GM19324 (cell line): ENCODE measurements around the gene MACF1.
A peak's percentile ranks its signal among the peaks of the same experiment; 100 is the strongest.

Experiments used
- ATAC-seq: cut with Tn5 transposase; IDR thresholded peaks from one replicate; pipeline ENCODE4 v1.9.1; 2021; ENCODE audit warnings: mild to moderate bottlenecking, moderate library complexity; ENCODE audit not compliant: unreplicated experiment, low FRiP score

MACF1 gene

DNA sequence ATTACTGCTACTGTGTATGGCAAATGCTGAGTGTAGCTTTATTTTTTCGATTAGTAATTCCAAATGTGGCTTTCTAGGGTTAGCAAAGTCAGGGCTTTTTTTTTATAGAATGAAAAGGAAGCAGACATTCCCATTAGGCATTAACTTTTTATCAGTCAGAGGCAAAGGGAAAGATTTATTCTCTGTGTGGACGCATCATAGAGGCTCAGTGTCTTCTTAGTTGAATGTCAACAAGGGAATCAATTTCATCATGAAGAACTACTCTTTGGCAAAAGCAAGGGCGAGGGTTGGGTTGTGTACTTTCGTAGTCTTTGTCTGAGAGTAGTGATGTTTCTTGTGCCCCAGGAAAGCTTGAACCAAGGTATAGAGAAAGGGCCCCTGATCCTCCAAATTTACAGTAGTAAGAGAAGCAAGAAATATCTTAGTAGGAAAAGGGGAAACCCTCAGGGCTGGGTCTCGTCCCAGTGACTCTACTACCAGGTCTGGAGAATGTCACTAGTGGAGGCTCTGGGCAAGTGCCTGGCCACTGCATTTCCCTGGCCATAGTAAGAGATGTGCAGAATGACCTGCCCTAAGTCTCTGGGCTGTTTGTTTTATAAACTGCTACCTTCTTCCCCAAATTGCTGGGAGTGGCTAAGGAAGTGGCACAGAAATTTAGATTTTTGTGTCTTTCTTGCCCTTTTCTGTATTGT, 30.0 kb upstream of the MACF1 start:
- no peak for ATAC-seq

DNA sequence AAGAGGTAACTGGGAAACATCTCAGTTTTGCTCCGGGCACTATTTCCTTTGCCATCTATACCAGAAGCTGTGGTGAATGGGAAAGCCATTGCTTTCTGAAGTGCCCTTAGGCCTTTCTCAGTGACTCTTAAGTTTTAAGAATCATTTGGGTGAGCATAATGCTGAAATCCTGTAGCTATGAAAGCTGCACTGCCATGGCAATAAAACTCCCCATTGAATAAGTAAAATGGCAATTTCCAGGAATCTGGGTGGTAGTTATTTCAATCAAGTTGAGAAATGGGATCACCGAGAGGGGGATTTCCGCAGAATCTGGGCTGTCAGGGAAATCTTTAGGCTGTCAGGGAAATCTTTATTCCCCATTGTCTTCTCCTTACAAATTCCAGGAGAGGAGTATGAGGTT, 26.8 kb upstream of the MACF1 start:
- no peak for ATAC-seq

DNA sequence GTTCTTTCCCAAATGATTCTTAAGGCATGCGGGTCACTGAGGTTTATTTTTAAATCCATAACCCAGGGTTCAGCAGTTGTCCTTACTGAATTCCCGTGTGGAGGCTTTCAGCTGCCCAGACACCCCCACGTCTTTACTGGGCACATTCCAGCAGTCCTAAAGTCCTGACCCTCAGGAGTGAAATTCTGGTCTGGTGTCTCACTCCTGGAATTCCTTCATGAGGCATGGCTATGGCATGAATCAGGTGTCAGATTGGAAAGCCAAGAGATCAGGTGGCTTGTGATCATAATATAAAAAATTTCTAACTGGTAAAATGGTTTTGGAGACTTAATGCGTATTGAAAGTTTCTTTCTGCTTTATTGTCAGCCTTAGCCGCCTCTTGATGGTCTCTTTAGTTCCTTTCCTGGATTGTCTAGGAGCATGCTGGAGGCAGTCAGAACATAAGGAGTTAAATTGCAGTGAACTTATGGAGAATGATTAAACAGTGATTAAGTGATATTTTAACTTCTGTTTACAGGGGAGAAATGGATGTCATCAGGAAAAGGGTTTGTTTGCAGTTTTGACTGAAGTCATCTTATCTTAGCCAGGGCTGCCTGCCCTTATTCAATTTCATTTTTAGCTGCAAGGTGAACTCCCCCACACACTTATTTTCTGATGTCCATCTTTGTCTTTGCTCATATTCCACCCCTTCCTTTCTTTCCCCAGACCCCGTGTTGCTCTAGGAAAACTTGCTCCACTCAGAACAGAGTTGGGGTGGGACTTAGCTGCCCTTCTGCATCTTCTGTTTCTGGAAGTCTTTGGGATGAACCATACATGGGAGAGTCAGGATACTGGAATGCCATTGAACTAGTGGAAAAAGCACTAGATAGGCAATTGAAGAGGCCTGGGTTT, 25.7 kb upstream of the MACF1 start:
- ATAC-seq: no peak

DNA sequence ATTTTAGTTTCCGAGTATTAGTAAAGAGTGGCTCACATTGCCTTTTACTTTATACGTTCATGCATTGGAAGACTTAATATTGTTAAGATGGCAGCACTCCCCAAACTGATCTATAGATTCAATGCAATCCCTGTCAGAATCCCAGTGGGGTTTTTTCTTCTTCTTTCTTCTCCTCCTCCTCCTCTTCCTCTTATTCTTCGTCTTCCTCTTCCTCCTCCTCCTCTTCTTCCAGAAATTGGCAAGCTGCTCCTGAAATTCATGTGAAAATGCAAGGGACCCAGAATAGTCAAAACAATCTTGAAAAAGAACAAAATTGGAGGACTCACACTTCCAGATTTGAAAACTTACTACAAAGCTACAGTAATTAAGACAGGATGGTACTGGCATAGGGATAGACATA, 23.2 kb upstream of the MACF1 start:
- ATAC-seq: no peak

DNA sequence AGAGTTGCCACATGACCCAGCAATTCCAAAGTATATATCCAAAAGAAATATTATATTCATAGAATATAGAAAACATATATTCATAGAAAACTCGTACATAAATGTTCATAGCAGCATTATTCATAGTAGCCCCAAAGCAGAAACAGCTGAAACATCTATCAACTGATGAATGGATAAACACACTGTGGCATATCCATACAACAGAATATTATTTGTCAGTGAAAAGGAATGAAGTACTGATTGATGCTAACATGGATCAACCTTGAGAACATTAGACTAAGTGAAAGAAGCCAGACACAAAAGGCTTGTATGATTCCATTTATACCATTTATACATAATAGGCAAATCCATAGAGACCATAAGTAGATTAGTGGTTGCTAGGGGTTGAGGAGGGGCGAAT, 21.7 kb upstream of the MACF1 start:
- no peak for ATAC-seq

DNA sequence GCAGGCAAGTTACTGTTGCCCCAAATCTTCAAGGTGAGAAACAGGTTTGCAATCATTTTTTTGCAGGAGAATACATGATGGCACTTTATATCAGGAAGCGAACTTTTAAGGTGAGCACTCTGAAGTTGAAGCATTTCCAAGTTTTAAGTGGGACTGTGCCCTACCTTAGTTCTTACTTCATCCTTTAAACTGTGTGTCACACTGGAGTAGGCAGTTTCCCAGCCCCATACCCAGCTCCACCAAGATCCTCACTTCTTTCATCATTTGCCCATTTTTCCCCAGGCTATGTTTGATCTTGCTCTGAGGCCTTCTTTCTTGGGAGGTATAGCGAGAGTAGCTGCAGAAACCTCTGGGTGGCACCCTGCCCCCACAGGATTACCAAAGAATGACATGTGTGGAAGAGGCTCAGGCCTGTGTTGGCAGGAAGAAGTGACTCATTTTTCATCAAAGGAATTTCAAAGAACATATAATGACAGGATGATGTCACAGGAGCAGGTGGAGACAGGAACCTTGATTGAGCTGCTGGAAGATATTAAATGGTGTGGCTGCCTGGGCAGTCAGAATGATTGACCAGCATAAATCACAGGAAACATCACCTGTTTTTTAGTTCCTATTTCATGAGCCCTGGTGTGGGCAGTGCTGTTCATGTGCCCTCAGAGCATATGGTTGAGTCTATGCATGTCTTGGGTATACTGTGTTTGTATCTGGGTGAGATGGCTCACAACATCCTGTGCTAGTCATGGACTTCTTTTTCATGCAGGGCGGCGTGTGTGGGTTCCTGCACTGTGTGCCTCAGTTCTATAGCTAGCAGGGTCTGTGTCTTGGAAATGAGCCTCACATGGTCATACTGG, 20.8 kb upstream of the MACF1 start:
- ATAC-seq: peak; percentile 52

DNA sequence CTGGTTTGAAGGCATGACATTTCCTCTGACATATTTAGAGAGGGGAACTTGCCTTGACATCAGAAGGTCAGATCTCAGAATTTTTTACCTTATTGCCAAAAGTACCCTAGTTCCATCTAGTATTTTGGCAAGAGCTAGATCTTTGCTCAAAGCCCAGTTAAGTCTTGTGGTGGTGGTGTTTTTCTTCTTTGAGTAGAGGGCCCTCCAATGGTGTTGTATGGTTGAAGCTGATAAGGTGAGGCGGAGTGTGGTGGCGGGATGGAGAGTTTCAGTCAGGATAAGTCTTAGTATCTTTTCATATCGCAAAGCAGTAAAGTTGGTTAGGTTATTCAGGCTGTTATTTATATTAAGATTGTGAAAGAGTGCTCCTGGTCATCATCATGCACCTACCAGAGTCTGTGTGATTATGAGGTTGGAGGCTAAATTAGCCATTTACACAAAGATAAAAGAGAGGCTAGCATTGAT, 20.1 kb upstream of the MACF1 start:
- no peak for ATAC-seq

DNA sequence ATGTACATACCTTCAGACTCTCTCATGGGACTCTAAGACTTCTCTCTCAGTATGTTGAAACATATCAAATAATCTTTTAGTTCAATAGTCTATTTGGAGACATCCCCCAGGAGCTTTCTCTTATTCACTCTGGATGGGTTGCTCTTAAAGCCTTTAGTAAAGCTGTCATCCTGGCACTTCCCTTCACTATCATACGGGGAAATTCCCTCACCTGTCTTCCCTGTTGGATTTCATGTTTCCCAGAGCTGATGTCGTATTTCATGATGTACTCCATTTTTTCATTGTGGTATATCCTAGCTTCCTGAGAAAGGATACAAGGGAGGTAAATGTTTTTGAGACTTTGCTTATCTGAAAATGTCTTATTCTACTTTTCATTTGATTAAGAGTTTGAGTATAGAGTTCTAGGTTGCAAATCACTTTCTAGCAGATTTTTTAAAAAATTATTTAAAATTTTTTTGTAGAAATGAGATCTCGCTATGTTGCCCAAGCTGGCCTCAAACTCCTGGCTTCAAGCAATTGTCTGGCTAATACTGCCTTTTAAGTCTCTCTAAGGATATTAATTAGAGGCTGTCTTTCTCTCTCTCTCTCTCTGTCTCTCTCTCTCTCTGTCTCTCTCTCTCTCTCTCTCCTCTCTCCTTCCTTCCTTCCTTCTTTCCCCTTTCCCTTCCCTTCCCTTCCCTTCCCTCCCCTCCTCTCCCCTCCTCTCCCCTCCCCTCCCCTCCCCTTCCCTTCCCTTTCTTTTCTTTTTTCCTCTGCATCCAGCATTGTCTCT, 17.0 kb upstream of the MACF1 start:
- ATAC-seq: no peak

DNA sequence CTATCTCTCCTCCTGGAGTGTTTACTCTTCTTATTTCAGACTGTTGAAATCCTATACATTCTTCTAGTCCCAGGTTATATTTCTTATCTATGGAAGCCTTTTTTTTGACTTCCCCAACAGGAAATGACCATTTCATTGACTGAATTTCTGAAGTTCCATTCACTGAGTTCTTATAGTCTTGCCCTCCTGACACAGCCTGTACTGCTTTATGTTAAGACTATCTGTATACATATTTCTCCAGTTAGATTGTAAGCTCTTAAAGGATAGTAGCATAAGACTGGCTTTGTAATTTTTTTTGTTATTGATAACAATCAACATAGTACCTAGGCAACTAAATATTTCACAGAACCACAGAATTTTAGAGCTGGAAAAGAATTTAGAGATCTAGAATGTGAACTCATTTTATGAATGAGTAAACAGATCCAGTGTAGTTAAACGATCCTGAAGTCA, 14.9 kb upstream of the MACF1 start:
- ATAC-seq: no peak

DNA sequence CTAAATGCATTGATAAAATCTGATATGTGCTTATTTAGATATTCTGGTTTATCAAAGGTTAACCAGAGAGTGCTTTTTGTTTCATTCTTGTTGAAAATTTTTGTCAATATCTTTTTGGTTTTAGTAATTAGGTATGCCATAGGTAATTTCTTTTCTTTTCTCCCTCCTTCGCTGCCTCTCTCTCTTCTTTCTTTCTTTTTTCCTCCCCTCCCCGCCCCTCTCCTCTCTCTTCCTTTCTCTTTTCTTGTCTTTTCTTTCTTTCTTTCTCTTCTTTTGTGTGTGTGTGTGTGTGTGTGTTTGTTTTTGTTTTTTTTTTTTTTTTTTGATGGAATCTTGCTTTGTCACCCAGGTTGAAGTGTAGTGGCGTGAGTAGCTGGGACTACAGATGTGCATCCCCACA, 14.4 kb upstream of the MACF1 start:
- no peak for ATAC-seq

DNA sequence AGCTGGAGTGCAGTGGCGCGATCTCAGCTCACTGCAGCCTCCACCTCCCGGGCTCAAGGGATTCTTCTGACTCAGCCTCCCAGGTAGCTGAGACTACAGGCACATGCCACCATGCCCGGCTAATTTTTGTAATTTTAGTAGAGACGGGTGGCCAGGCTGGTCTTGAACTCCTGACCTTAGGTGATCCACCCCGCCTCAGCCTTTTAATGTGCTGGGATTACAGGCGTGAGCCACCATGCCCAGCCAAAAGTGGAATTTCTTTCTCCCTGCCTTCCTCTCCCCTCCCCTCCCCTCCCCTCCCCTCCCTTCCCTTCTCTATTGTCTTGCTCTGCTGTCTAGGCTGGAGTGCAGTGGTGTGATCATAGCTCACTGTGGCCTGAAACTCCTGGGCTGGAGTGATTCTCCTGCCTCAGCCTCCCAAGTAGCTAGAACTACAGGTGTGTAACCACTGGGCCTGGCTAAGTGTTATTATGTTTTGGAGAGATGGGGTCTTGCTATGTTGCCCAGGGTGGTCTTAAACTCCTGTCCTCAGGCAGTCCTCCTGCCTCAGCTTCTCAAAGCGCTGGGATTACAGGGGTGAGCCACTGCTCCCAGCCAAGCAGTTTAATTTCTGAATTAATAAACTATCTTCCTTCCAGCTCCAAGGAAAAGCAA, 10.0 kb upstream of the MACF1 start:
- no peak for ATAC-seq

DNA sequence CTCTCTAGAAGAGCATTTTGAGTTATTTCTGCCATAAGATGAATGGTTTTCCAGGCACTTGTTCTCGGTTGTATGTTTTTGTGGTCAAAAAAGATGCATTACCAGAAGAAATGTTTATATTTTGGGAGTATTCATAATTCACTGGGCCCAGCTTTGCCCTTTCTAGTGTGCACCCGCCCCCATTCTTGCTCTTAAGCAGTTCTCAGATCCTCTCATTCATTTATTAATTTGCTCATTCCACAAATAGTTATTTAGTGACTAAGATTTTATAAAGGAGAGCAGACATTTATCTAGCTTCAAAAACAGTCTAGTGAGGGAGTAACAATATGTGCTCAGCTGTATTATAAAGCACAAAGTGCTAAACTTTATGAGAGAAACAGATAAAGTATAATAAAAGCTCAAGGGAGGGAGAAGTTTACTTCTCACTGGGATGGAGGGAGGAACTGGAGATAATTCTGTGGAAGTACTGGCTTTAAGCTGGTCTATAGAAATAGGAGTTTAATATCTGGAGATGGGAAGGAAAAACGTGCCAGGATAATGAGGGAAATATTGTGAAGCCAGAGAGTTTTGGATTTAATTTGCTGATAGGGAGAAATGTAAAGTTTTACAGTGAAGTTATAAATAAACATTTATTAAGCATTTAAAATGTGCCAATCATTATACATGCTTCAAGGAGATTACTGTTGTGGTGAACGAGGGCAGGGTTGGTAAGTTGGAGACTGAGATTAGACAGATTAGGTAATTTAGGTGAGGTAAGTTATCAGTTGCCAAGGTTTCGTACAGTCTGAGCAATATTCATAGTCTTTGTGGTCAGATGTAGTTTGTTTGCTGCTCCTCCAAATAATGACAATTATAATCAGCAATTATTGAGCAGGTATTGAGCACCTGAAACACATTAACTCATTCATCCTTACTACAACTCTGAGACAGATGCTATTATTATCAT, 9.1 kb upstream of the MACF1 start:
- no peak for ATAC-seq

DNA sequence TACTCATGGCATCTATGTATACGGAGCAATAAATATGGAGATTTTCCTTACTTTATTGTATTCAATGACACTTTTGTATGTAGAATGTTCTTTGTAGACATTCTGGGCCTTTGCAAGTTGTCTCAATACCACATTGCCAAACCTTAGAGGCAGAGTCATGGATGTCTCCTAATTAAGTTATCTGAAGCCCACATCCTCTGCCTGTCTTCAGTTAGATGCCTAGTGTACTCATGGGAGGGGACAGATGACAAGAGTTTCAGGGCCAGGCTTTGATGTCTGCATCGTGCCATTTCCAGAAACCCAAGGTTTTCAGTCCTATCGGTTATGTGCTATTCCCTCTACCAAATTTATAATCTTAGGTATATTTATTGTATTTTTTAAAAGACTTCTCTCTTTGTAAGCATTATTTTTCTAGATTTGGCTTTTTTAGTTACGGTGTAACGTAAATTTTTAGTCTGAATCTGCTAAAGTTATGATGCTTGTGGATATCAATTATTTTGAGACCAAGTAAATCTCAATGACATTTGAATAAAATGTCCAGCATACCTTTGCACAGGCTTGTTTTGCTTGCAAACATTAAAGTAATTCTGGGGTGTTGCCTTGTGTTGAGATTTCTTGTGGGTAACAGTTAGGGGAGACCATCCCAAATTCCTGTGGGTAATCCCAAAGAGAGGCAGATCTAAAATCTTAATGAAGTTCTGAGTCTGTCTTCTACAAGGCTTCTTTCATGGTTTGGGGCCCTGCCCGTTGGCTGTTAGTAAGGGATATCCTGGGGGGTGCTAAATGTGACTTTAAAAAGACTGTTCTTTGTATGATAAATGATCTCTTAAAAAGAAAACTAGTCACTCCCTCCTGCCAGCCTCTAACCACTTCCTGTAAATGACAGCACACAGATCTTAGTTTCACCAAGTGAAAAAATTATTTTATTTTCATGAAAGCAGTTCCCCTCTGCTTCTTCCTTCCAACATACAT, 8.0 kb upstream of the MACF1 start:
- ATAC-seq: no peak

DNA sequence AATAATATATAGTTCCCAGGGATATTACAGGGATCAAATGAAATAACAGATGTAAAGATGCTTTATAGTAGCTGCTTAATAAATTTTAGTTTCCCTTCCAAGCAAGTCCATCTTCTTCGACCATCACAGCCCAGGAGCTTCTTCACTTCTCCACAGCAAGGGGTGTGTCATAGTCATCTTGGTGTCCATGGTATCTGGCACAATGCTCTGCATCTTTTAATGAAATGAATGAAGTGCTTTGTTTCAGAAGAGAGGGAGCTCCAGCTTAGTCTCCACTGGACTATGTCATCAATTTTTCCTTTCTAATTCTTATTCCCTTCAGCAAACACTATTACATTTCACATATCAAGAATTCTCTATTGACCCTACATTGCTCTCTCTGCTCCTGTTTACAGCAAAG, 4.9 kb upstream of the MACF1 start:
- ATAC-seq: no peak

DNA sequence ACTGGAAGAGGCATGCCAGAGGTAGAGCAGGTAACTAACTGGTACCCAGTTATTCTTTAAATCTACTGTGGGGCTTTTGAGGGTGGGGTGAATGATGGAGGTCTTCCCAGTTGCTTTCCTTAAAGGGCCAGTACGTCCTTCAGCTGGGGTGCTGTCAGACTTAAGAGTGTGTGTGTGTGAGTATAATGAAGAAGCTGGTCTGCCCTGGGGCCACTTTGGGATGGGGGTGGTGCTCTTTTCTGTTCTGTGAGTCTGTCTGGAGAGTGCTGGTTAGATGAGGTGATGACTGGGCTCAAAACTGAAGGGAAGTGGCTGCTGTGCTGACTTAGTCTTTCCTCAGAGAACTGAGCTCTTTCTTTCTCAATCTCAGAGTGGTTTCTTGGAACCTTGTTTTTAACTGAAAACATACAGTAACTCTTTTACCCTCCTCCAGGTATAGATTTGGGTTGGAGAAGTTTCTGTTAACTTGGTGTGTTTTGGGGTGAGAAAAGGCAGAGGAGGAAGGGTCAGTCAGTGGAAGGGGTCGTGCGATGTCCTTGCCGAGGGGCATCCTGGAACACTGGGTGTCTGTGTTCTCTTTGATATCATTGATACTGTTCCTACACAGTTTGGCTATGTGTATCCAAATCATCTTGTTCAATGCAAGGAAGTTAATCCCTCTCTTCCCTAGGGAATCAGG, 746 bp downstream of the MACF1 start:
- no peak for ATAC-seq

DNA sequence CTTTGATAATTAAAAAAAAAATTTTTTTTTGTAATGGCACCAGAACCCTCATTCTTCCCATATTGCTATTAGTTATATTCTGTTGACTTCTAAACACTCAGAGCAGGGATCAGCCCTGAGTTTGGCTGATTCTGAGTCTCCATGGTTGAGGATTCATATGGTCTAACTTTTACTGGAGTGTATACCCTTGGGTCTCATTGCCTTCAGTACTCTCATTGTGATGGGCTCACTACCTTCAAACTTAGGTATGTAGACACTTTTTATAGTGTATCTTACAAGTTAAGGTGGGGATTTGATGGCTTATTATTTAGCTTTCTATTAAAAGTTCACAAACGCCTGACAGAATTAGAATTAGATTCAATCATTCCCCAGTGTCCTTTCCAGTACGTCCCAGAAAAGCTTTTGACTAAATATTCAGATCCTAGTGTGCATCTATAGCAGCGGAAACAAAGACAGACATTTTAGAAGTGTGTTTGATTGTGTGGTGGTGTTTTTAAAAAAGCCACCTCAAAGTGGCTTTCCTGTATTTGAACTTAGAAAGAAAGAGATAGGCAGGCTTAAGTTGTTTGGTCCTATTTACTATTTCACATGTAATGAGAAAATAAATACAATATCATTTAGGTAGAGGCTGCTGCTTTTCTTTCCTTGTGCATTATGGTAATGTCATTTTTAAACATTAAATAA, 1.4 kb downstream of the MACF1 start:
- ATAC-seq: no peak
